ENCODE data around the gene SH3BGR. TPM values are rescaled to one million over a fixed set of nuclear protein-coding genes. Genes with fewer than 3 reads are reported as not detected.

Gene SH3BGR
- polyA plus RNA-seq, 1 donor (not counting 4 experiments of a cell fraction or from before 2014, with no cell fraction given) = 1.4 TPM

DNA sequence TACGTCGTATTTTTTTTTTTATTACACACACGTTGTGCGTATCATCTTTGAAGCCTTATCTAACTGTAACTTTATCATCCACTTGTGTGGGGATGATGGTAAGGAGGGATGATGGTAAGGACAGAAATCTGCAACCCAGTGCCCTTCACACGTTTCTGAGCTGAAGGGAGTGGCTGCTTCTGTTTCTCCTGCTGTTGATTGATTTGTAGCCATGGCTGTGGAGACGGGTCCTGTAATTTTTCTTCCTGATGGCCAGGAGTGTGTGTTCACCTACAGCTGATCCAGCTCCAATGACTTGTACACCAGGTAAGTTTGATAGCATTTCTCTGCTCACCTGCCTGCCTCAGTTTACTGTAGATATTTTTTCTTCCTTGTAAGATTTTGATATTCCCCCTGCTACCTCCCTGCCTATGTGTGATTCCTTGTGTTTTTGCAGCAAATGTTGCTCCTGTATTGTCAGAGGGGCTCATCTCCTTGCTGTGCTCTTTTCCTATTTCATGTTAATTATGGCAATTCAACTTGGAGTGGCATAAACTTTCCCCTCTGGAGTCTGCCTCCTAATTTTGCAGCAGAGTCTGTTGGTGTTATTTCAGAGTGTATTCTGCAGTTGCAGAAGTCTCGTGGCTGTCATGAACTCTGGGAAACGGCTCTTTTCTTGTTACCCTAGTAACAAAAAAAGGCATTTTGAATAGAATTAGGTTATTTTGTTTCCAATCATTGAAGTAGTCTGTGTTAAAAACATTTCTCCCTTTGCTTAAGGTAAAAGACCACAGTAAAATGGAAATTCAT, 64.1 kb downstream of the SH3BGR start:
- Histone ChIP-seq H3K9me1 (ENCODE audit: control insufficient read depth, extremely low read depth, insufficient read depth, low read length) (no peaks in the 10 kb centered on the region), H2AFZ (ENCODE audit: control insufficient read depth, low read length) (no peak overlapping the region), H3K9ac (ENCODE audit: control insufficient read depth, extremely low read depth, insufficient read depth, low read length) (no peak overlapping the region), H3K36me3 (ENCODE audit: control insufficient read depth in 2 of 2, extremely low read depth in 1 of 2, insufficient read depth in 2 of 2, low read length in 2 of 2) (no peaks in the 10 kb centered on the region), H3K27me3 (ENCODE audit: control insufficient read depth, extremely low read depth, insufficient read depth, low read length) (no peaks in the 10 kb centered on the region), H3K4me2 (ENCODE audit: control insufficient read depth, extremely low read depth, insufficient read depth, low read depth, low read length) (no peak overlapping the region), H3K27ac (ENCODE audit: control insufficient read depth, insufficient read depth, low read length) (no peak overlapping the region), H3K79me2 (ENCODE audit: control insufficient read depth, insufficient read depth, low read length) (no peaks in the 10 kb centered on the region), H3K9me3 (ENCODE audit: control insufficient read depth, low read depth, low read length) (no peaks in the 10 kb centered on the region), H4K20me1 (ENCODE audit: control insufficient read depth, extremely low read depth, insufficient read depth, low read length) (no peaks in the 10 kb centered on the region), H3K4me3 (ENCODE audit: control insufficient read depth in 2 of 3, extremely low read depth in 1 of 3, insufficient read depth in 2 of 3, low read depth in 1 of 3, low read length in 3 of 3) (no peak overlapping the region), H3K4me1 (ENCODE audit: control insufficient read depth, extremely low read depth, insufficient read depth, low read length) (no peaks in the 10 kb centered on the region)
- TF ChIP-seq, protein P1, sequence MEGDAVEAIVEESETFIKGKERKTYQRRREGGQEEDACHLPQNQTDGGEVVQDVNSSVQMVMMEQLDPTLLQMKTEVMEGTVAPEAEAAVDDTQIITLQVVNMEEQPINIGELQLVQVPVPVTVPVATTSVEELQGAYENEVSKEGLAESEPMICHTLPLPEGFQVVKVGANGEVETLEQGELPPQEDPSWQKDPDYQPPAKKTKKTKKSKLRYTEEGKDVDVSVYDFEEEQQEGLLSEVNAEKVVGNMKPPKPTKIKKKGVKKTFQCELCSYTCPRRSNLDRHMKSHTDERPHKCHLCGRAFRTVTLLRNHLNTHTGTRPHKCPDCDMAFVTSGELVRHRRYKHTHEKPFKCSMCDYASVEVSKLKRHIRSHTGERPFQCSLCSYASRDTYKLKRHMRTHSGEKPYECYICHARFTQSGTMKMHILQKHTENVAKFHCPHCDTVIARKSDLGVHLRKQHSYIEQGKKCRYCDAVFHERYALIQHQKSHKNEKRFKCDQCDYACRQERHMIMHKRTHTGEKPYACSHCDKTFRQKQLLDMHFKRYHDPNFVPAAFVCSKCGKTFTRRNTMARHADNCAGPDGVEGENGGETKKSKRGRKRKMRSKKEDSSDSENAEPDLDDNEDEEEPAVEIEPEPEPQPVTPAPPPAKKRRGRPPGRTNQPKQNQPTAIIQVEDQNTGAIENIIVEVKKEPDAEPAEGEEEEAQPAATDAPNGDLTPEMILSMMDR (optimal IDR thresholded peaks at IDR 0.05 in 1 of 3, IDR thresholded peaks at IDR 0.05 in 1 of 3, conservative IDR thresholded peaks at IDR 0.05 in 1 of 3; ENCODE audit: extremely low read depth in 1 of 3, insufficient read depth in 2 of 3, low read length in 3 of 3) = no peak
- FAIRE-seq (no peak), DNase-seq (ENCODE audit: low read depth, low spot score) (no peak)
- dilution Hi-C loops (cut with MboI; ENCODE audit: extremely low pct_ligation_motif_present, low sequenced_read_pairs) = loop anchor here (25.0 kb wide), 1 partner anchor 196 kb away; no protein-coding TSS in a partner anchor

DNA sequence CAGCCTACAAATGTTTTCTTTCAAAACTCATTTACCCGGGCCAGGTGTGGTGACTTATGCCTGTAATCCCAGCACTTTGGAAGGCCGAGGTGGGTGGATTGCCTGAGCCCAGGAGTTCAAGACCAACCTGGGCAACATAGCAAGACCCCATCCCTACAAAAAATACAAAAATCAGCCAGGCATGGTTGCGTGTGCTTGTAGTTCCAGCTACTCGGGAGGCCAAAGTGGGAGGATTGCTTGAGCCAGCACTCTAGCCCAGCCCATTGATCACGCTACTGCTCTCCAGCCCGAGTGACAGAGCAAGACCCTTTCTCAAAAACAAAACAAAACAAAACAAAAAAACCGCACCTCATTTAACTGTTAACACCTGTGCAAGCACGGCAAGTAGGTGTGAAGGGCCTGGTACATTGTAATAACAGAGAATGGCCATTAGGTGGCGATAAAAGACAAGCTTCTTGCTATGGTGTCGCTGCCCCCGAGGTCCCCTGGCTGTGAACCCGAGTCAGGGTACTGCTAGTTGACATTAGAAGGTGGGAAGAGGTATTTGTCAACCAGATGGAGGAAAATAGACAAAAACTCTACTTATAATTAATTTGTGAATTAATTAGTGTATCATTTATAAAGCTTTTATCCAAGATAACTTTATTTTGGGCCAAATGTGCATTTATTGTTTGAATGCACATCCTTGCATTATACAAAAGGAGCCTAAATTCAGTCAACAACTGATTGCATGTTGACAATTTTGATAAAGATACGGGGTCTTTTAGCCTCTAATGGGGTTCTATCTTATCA, 66.5 kb downstream of the SH3BGR start:
- no peaks in the 10 kb centered on the region for H3K36me3 ChIP-seq (ENCODE audit: control insufficient read depth in 2 of 2, extremely low read depth in 1 of 2, insufficient read depth in 2 of 2, low read length in 2 of 2)
- H3K4me3 ChIP-seq (ENCODE audit: control insufficient read depth in 2 of 3, extremely low read depth in 1 of 3, insufficient read depth in 2 of 3, low read depth in 1 of 3, low read length in 3 of 3) = no peak overlapping the region
- no peak overlapping the region for H2AFZ ChIP-seq (ENCODE audit: control insufficient read depth, low read length)
- no peaks in the 10 kb centered on the region for H3K4me1 ChIP-seq (ENCODE audit: control insufficient read depth, extremely low read depth, insufficient read depth, low read length)
- DNase-seq (ENCODE audit: low read depth, low spot score) (peak; percentile 11), FAIRE-seq (peak; percentile 44)
- no peak overlapping the region for H3K9ac ChIP-seq (ENCODE audit: control insufficient read depth, extremely low read depth, insufficient read depth, low read length)
- TF ChIP-seq EZH2 (IDR thresholded peaks at IDR 0.05; ENCODE audit: low read length) = no peak
- TF ChIP-seq, protein P1 (optimal IDR thresholded peaks at IDR 0.05 in 1 of 3, IDR thresholded peaks at IDR 0.05 in 1 of 3, conservative IDR thresholded peaks at IDR 0.05 in 1 of 3; ENCODE audit: extremely low read depth in 1 of 3, insufficient read depth in 2 of 3, low read length in 3 of 3) = peak; percentile 68 to 90 (median 87)
- dilution Hi-C loops (cut with MboI; ENCODE audit: extremely low pct_ligation_motif_present, low sequenced_read_pairs) = loop anchor here (25.0 kb wide), 1 partner anchor 194 kb away; no protein-coding TSS in a partner anchor
- H4K20me1 ChIP-seq (ENCODE audit: control insufficient read depth, extremely low read depth, insufficient read depth, low read length) = no peaks in the 10 kb centered on the region
- no peak overlapping the region for H3K27ac ChIP-seq (ENCODE audit: control insufficient read depth, insufficient read depth, low read length)
- H3K27me3 ChIP-seq (ENCODE audit: control insufficient read depth, extremely low read depth, insufficient read depth, low read length) = no peaks in the 10 kb centered on the region
- no peaks in the 10 kb centered on the region for H3K79me2 ChIP-seq (ENCODE audit: control insufficient read depth, insufficient read depth, low read length)
- H3K9me3 ChIP-seq (ENCODE audit: control insufficient read depth, low read depth, low read length) = no peaks in the 10 kb centered on the region
- H3K4me2 ChIP-seq (ENCODE audit: control insufficient read depth, extremely low read depth, insufficient read depth, low read depth, low read length) = no peak overlapping the region
- no peaks in the 10 kb centered on the region for H3K9me1 ChIP-seq (ENCODE audit: control insufficient read depth, extremely low read depth, insufficient read depth, low read length)
